Measurements from ENCODE around the gene TMEM169.

DNA sequence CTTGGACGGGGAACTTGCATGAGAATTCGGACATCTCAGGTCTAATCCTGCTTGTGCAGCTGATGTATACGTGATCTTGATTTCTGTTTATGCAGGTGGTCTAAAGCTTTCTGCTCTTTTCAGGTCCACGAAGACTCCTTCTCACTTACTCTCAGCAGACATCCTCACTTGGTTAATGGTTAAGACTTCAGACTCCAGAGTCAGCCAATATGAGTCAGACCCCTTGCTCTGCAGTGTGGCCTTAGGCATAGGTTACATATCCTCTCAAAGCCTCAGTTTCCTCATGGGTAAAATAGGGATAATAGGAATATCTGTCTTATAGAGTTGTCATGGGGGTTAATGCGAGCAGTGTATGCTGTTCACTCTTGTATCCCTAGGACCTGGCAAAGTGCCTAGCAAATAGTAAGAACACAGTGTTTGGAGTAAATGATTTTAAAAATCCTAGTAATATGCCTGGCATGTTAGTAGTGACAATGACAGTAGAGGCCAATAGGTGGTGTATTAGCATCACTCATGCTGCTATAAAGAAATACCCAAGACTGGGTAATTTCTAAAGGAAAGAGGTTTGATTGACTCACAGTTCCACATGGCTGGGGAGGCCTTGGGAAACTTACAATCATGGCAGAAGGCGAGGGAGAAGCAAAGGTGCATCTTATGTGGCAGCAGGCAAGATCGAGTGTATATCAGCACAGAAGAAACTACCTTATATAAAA is 69.8 kb downstream of the TMEM169 start:
- TF ChIP-seq, protein P1, sequence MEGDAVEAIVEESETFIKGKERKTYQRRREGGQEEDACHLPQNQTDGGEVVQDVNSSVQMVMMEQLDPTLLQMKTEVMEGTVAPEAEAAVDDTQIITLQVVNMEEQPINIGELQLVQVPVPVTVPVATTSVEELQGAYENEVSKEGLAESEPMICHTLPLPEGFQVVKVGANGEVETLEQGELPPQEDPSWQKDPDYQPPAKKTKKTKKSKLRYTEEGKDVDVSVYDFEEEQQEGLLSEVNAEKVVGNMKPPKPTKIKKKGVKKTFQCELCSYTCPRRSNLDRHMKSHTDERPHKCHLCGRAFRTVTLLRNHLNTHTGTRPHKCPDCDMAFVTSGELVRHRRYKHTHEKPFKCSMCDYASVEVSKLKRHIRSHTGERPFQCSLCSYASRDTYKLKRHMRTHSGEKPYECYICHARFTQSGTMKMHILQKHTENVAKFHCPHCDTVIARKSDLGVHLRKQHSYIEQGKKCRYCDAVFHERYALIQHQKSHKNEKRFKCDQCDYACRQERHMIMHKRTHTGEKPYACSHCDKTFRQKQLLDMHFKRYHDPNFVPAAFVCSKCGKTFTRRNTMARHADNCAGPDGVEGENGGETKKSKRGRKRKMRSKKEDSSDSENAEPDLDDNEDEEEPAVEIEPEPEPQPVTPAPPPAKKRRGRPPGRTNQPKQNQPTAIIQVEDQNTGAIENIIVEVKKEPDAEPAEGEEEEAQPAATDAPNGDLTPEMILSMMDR (IDR thresholded peaks at IDR 0.05): no peak
- TF ChIP-seq EZH2 (IDR thresholded peaks at IDR 0.05; ENCODE audit: borderline replicate concordance, insufficient read depth, low read depth, low read length, poor library complexity, severe bottlenecking): no peak
